HAP-1 (cell line): ENCODE results near the gene PRKN.
A peak's percentile ranks its signal among the peaks of the same experiment; 100 is the strongest.
"Not testable (repeated sequence)": the region's sequence is repeated elsewhere in the genome, so short reads cannot be mapped to it uniquely, and the experiment has no call there.

Source experiments
- DNase-seq, 2 experiments: peaks; one replicate each; pipeline ENCODE4 v3.0.0-alpha.2; 2016 to 2020; ENCODE audit warnings: low spot score in 2 of 2
- H3K27me3 ChIP-seq: fragments of 250-450 bp; sonication (Bioruptor Pico); 2 replicates; pipeline ENCODE4 v1.5.1; 2020; ENCODE audit warnings: low read depth, mild to moderate bottlenecking, moderate library complexity
- H3K36me3 ChIP-seq: fragments of 250-450 bp; sonication (Bioruptor Pico); replicated peaks from 2 replicates; pipeline ENCODE4 v1.5.1; 2020; ENCODE audit warnings: mild to moderate bottlenecking
- H3K4me1 ChIP-seq: fragments of 250-450 bp; sonication (Bioruptor Pico); 2 replicates; pipeline ENCODE4 v1.5.1; 2020; ENCODE audit warnings: mild to moderate bottlenecking
- H3K4me3 ChIP-seq: fragments of 250-450 bp; sonication (Bioruptor Pico); 2 replicates; pipeline ENCODE4 v1.5.1; 2020; ENCODE audit warnings: mild to moderate bottlenecking, moderate library complexity
- H3K9me3 ChIP-seq: fragments of 250-450 bp; sonication (Bioruptor Pico); 2 replicates; pipeline ENCODE4 v1.5.1; 2020; ENCODE audit warnings: mild to moderate bottlenecking, moderate library complexity
- in situ Hi-C: fragments of 300-500 bp; cut with MboI; formaldehyde crosslinking; loops from 3 replicates; pipeline ENCODE4 v1.14.3; 2020; ENCODE audit warnings: low sequenced_read_pairs, inconsistent platforms, mixed read lengths

The PRKN gene

GRCh38 chr6:161894436-161894835, 833.1 kb downstream of the PRKN start:
- no peak for DNase-seq
- Histone ChIP-seq H3K4me1 (peaks cover 9% of the 10 kb centered on the region), H3K4me3 (no peak overlapping the region), H3K36me3 (no peaks in the 10 kb centered on the region), H3K9me3 (no peaks in the 10 kb centered on the region), H3K27me3 (peaks cover 4% of the 10 kb centered on the region; the same call in 1 of the 2 replicates)
- in situ Hi-C loops: no loop called here

DNA sequence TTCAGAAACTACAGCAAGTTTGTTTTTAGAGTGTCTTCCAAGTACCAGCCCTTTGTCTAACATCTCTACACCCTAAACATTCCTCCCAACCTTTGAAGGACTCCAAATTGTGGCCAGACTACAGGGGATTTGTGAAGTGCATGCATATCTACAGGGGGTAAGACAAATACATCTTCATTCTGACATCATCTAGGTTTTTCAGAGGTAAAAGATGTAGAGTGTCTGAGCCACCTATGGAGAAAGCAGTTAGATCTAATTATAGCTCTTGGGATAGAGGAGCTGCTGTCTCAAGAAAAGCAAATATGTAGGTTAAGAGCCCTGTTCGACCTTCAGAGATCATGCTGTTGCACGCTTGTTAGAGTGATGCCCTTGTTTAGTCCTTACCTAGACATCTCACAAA, 836.0 kb downstream of the PRKN start:
- H3K4me1 ChIP-seq: peaks cover 9% of the 10 kb centered on the region
- DNase-seq: no peak
- in situ Hi-C loops: no loop called here
- H3K9me3 ChIP-seq: no peaks in the 10 kb centered on the region
- H3K4me3 ChIP-seq: no peak overlapping the region
- H3K36me3 ChIP-seq: no peaks in the 10 kb centered on the region
- H3K27me3 ChIP-seq: peaks cover 4% of the 10 kb centered on the region; the same call in 1 of the 2 replicates

DNA sequence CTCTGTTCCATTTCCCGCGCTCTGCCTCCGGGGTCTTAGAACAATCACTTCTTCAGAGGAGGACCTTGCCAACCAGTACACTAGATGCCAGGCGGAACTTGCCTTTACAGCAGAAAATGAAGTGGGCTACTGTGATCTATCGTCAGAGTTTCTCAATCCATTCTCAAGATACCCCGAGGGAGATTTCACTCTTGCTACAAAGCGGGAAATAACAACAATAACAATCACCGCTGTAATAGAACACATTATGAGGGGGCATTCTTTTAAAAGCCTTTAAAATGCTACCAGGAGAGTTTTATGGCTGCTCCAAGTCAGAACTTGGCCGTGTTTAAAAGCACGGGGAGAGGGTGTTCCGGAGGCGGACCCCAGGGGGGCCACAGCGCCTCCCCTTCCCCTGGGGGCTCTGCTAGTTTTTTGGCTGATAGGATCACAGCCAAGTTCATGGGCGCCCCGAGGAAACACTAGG, 836.7 kb downstream of the PRKN start:
- H3K4me1 ChIP-seq: peaks cover 9% of the 10 kb centered on the region
- peak; percentile 29 to 39 for DNase-seq
- H3K9me3 ChIP-seq: no peaks in the 10 kb centered on the region
- peaks cover 4% of the 10 kb centered on the region; the same call in 1 of the 2 replicates for H3K27me3 ChIP-seq
- no peaks in the 10 kb centered on the region for H3K36me3 ChIP-seq
- H3K4me3 ChIP-seq: peak overlapping the region; percentile 0; the same call in 1 of the 2 replicates
- in situ Hi-C loops: no loop called here

- peak in 1 of 2 experiments; percentile 13 for DNase-seq
- no peak overlapping the region for H3K4me3 ChIP-seq
- no peaks in the 10 kb centered on the region for H3K36me3 ChIP-seq
- H3K4me1 ChIP-seq: peaks cover 9% of the 10 kb centered on the region
- H3K27me3 ChIP-seq: peaks cover 4% of the 10 kb centered on the region; the same call in 1 of the 2 replicates
- H3K9me3 ChIP-seq: no peaks in the 10 kb centered on the region
- in situ Hi-C loops: no loop called here
These were observed 837.3 kb downstream of the PRKN start for GRCh38 chr6:161890133-161890831.

GRCh38 chr6:161889324-161889723, 838.2 kb downstream of the PRKN start:
- H3K4me3 ChIP-seq: no peak overlapping the region
- H3K9me3 ChIP-seq: no peaks in the 10 kb centered on the region
- in situ Hi-C loops: no loop called here
- DNase-seq: no peak
- no peaks in the 10 kb centered on the region for H3K36me3 ChIP-seq
- H3K4me1 ChIP-seq: peaks cover 9% of the 10 kb centered on the region
- H3K27me3 ChIP-seq: peaks cover 4% of the 10 kb centered on the region; the same call in 1 of the 2 replicates

DNA sequence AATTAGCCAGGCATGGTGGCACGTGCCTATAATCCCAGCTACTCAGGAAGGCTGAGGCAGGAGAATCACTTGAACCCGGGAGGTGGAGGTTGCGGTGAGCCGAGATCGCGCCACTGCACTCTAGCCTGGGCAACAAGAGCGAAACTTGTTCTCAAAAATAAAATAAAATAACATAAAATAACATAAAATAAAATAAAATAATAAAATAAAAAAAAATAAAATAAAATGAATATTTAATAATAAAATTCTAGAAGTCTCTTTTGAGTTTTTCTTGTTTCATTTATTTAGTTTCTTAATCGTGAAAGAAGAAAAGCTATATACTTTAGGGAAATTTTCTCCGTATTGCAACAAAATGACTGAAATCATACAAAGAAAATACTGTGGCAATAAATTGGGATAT, 841.0 kb downstream of the PRKN start:
- DNase-seq, H3K27me3 ChIP-seq, H3K36me3 ChIP-seq, H3K4me1 ChIP-seq, H3K9me3 ChIP-seq, H3K4me3 ChIP-seq, in situ Hi-C loops: not testable (repeated sequence)

DNA sequence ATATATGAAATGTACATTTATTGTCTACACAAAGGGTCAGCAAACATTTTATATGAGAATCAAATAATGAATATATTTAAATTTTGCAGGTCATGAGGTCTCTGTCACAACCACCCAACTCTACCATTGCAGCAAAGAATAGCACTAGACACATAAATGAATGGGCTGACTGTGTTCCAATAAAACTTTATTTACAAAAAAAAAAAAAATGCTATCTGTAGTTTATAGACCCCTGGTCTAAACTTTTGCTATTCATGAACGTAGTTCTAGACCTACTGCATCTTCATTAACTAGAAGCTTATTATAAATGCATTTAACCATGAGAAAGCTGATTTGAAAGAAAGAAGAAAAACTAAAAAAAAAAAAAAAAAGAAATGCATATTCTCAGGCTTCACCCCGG, 842.8 kb downstream of the PRKN start:
- Histone ChIP-seq H3K4me1 (no peaks in the 10 kb centered on the region), H3K9me3 (no peaks in the 10 kb centered on the region), H3K4me3 (no peak overlapping the region), H3K27me3 (no peaks in the 10 kb centered on the region), H3K36me3 (no peaks in the 10 kb centered on the region)
- in situ Hi-C loops: no loop called here
- DNase-seq: no peak

GRCh38 chr6:161882196-161882765, 845.3 kb downstream of the PRKN start:
- Histone ChIP-seq H3K9me3 (no peaks in the 10 kb centered on the region), H3K27me3 (no peaks in the 10 kb centered on the region), H3K4me1 (no peaks in the 10 kb centered on the region), H3K4me3 (no peak overlapping the region), H3K36me3 (no peaks in the 10 kb centered on the region)
- in situ Hi-C loops: no loop called here
- DNase-seq: no peak

GRCh38 chr6:161880056-161880455, 847.5 kb downstream of the PRKN start:
- no peaks in the 10 kb centered on the region for H3K36me3 ChIP-seq
- H3K27me3 ChIP-seq: no peaks in the 10 kb centered on the region
- no peaks in the 10 kb centered on the region for H3K4me1 ChIP-seq
- no peaks in the 10 kb centered on the region for H3K9me3 ChIP-seq
- H3K4me3 ChIP-seq: no peak overlapping the region
- in situ Hi-C loops: no loop called here
- no peak for DNase-seq

GRCh38 chr6:161876231-161876630, 851.3 kb downstream of the PRKN start:
- no peaks in the 10 kb centered on the region for H3K27me3 ChIP-seq
- H3K36me3 ChIP-seq: no peaks in the 10 kb centered on the region
- in situ Hi-C loops: no loop called here
- no peaks in the 10 kb centered on the region for H3K9me3 ChIP-seq
- H3K4me3 ChIP-seq: no peak overlapping the region
- H3K4me1 ChIP-seq: no peaks in the 10 kb centered on the region
- no peak for DNase-seq

- Histone ChIP-seq H3K4me3 (no peak overlapping the region), H3K4me1 (no peaks in the 10 kb centered on the region), H3K27me3 (no peaks in the 10 kb centered on the region), H3K36me3 (no peaks in the 10 kb centered on the region), H3K9me3 (no peaks in the 10 kb centered on the region)
- DNase-seq: no peak
- in situ Hi-C loops: no loop called here
These were observed 857.2 kb downstream of the PRKN start for GRCh38 chr6:161870236-161870901.

- Histone ChIP-seq H3K4me3 (no peak overlapping the region), H3K4me1 (no peaks in the 10 kb centered on the region), H3K9me3 (no peaks in the 10 kb centered on the region), H3K27me3 (no peaks in the 10 kb centered on the region), H3K36me3 (no peaks in the 10 kb centered on the region)
- no peak for DNase-seq
- in situ Hi-C loops: no loop called here
These were observed 858.1 kb downstream of the PRKN start for GRCh38 chr6:161869491-161869890.

GRCh38 chr6:161866570-161866969, 861.0 kb downstream of the PRKN start:
- no peak for DNase-seq
- in situ Hi-C loops: no loop called here

DNA sequence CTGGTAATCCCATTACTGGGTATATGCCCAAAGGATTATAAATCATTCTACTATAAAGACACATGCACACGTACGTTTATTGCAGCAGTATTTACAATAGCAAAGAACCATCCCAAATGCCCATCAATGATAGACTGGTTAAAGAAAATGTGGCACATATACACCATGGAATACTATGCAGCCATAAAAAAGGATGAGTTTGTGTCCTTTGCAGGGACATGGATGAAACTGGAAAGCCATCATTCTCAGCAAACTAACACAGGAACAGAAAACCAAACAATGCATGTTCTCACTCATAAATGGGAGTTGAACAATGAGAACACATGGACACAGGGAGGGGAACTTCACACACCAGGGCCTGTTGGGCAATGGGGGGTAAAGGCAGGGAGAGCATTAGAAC, 866.5 kb downstream of the PRKN start:
- H3K36me3 ChIP-seq, DNase-seq, H3K9me3 ChIP-seq, in situ Hi-C loops, H3K27me3 ChIP-seq, H3K4me3 ChIP-seq, H3K4me1 ChIP-seq: not testable (repeated sequence)

More at GRCh38 chr6:161866570-161866969, 861.0 kb downstream of the PRKN start:
- Histone ChIP-seq H3K9me3 (no peaks in the 10 kb centered on the region), H3K4me3 (no peak overlapping the region), H3K4me1 (no peaks in the 10 kb centered on the region), H3K36me3 (no peaks in the 10 kb centered on the region), H3K27me3 (no peaks in the 10 kb centered on the region)
